ENCODE measurements around the gene HPCAL1.

The HPCAL1 gene

GRCh38 chr2:10267551-10268465 is 34.9 kb upstream of the HPCAL1 start:
- no peak overlapping the region for H2AFZ ChIP-seq (ENCODE audit: low read depth, low read length, severe bottlenecking)
- H4K20me1 ChIP-seq (ENCODE audit: low read depth, low read length) = no peaks in the 10 kb centered on the region
- no peaks in the 10 kb centered on the region for H3K9me3 ChIP-seq (ENCODE audit: insufficient read depth, low read length)
- H3K36me3 ChIP-seq (ENCODE audit: low read length) = no peaks in the 10 kb centered on the region
- H3K9me2 ChIP-seq (replicated peaks; ENCODE audit: insufficient read depth, low read length) = no peaks in the 10 kb centered on the region
- no peak overlapping the region for H3K9ac ChIP-seq (ENCODE audit: low read length)
- H3K4me2 ChIP-seq (ENCODE audit: low read depth, low read length, poor library complexity, severe bottlenecking) = no peak overlapping the region
- H3K79me2 ChIP-seq (ENCODE audit: insufficient read depth, low read length) = no peaks in the 10 kb centered on the region
- H3K27me3 ChIP-seq (ENCODE audit: low read length) = no peaks in the 10 kb centered on the region
- no peak overlapping the region for H3K4me3 ChIP-seq (ENCODE audit: insufficient read depth, low read length, poor library complexity, severe bottlenecking)
- TF ChIP-seq CTCF (IDR thresholded peaks at IDR 0.05; ENCODE audit: insufficient read depth, low read length, poor library complexity, severe bottlenecking) = no peak
- no peak for TF ChIP-seq EZH2phosphoT487 (conservative IDR thresholded peaks at IDR 0.05; ENCODE audit: low read length)
- no peaks in the 10 kb centered on the region for H3F3A ChIP-seq (ENCODE audit: insufficient read depth)
- no peak overlapping the region for H3K27ac ChIP-seq (ENCODE audit: low read depth, low read length)

- Histone ChIP-seq H3K27me3 (ENCODE audit: low read length) (no peaks in the 10 kb centered on the region), H3K9me3 (ENCODE audit: insufficient read depth, low read length) (no peaks in the 10 kb centered on the region), H3K79me2 (ENCODE audit: insufficient read depth, low read length) (no peaks in the 10 kb centered on the region), H2AFZ (ENCODE audit: low read depth, low read length, severe bottlenecking) (no peak overlapping the region), H3K36me3 (ENCODE audit: low read length) (no peaks in the 10 kb centered on the region), H3K4me3 (ENCODE audit: insufficient read depth, low read length, poor library complexity, severe bottlenecking) (no peak overlapping the region), H4K20me1 (ENCODE audit: low read depth, low read length) (no peaks in the 10 kb centered on the region), H3K9ac (ENCODE audit: low read length) (no peak overlapping the region), H3K9me2 (replicated peaks; ENCODE audit: insufficient read depth, low read length) (no peaks in the 10 kb centered on the region), H3F3A (ENCODE audit: insufficient read depth) (no peaks in the 10 kb centered on the region), H3K27ac (ENCODE audit: low read depth, low read length) (no peak overlapping the region), H3K4me2 (ENCODE audit: low read depth, low read length, poor library complexity, severe bottlenecking) (no peak overlapping the region)
- no peak for TF ChIP-seq CTCF (IDR thresholded peaks at IDR 0.05; ENCODE audit: insufficient read depth, low read length, poor library complexity, severe bottlenecking)
- TF ChIP-seq EZH2phosphoT487 (conservative IDR thresholded peaks at IDR 0.05; ENCODE audit: low read length) = no peak
Measured at GRCh38 chr2:10269291-10269690, 33.4 kb upstream of the HPCAL1 start.

GRCh38 chr2:10269711-10270610 is 32.7 kb upstream of the HPCAL1 start:
- no peaks in the 10 kb centered on the region for H3K9me2 ChIP-seq (replicated peaks; ENCODE audit: insufficient read depth, low read length)
- no peaks in the 10 kb centered on the region for H3K79me2 ChIP-seq (ENCODE audit: insufficient read depth, low read length)
- H3K27me3 ChIP-seq (ENCODE audit: low read length) = no peaks in the 10 kb centered on the region
- H3F3A ChIP-seq (ENCODE audit: insufficient read depth) = no peaks in the 10 kb centered on the region
- TF ChIP-seq CTCF (IDR thresholded peaks at IDR 0.05; ENCODE audit: insufficient read depth, low read length, poor library complexity, severe bottlenecking) = no peak
- no peak for TF ChIP-seq EZH2phosphoT487 (conservative IDR thresholded peaks at IDR 0.05; ENCODE audit: low read length)
- H2AFZ ChIP-seq (ENCODE audit: low read depth, low read length, severe bottlenecking) = no peak overlapping the region
- no peak overlapping the region for H3K27ac ChIP-seq (ENCODE audit: low read depth, low read length)
- no peaks in the 10 kb centered on the region for H4K20me1 ChIP-seq (ENCODE audit: low read depth, low read length)
- no peak overlapping the region for H3K4me3 ChIP-seq (ENCODE audit: insufficient read depth, low read length, poor library complexity, severe bottlenecking)
- no peaks in the 10 kb centered on the region for H3K36me3 ChIP-seq (ENCODE audit: low read length)
- H3K9ac ChIP-seq (ENCODE audit: low read length) = no peak overlapping the region
- H3K9me3 ChIP-seq (ENCODE audit: insufficient read depth, low read length) = no peaks in the 10 kb centered on the region
- no peak overlapping the region for H3K4me2 ChIP-seq (ENCODE audit: low read depth, low read length, poor library complexity, severe bottlenecking)

Measured in SU-DHL-6 (cell line).